ENCODE results near the gene TNFAIP8. TPM values are rescaled to one million over a fixed set of nuclear protein-coding genes. Genes with fewer than 3 reads are reported as not detected.
A peak's percentile ranks its signal among the peaks of the same experiment; 100 is the strongest.

Gene TNFAIP8
- total RNA-seq, 1 donor from 2014 or later = 15.3 TPM

GRCh38 chr5:119329666-119330065, 26.2 kb upstream of the TNFAIP8 start:
- ATAC-seq = no peak

GRCh38 chr5:119330367-119331183, 25.2 kb upstream of the TNFAIP8 start:
- ATAC-seq = peak; percentile 62

GRCh38 chr5:119331566-119332095, 24.2 kb upstream of the TNFAIP8 start:
- ATAC-seq = no peak

GRCh38 chr5:119332208-119332607, 23.6 kb upstream of the TNFAIP8 start:
- no peak for ATAC-seq

- peak; percentile 67 for ATAC-seq
Measured at GRCh38 chr5:119332978-119333401, 22.8 kb upstream of the TNFAIP8 start.

- peak; percentile 67 for ATAC-seq
Measured at GRCh38 chr5:119333421-119333851, 22.4 kb upstream of the TNFAIP8 start.

- ATAC-seq = no peak
Measured at GRCh38 chr5:119335261-119335677, 20.6 kb upstream of the TNFAIP8 start.

GRCh38 chr5:119336262-119336661, 19.6 kb upstream of the TNFAIP8 start:
- ATAC-seq = no peak

GRCh38 chr5:119336845-119337580, 18.8 kb upstream of the TNFAIP8 start:
- no peak for ATAC-seq

- ATAC-seq = no peak
Measured at GRCh38 chr5:119338326-119338946, 17.4 kb upstream of the TNFAIP8 start.

GRCh38 chr5:119339344-119339743, 16.5 kb upstream of the TNFAIP8 start:
- no peak for ATAC-seq

- ATAC-seq = no peak
Measured at GRCh38 chr5:119339965-119340364, 15.9 kb upstream of the TNFAIP8 start.

GRCh38 chr5:119340597-119341218, 15.1 kb upstream of the TNFAIP8 start:
- ATAC-seq = peak; percentile 45

- ATAC-seq = no peak
Measured at GRCh38 chr5:119341452-119342349, 14.1 kb upstream of the TNFAIP8 start.

GRCh38 chr5:119342406-119342805, 13.4 kb upstream of the TNFAIP8 start:
- no peak for ATAC-seq

GRCh38 chr5:119343052-119343451, 12.8 kb upstream of the TNFAIP8 start:
- no peak for ATAC-seq

- no peak for ATAC-seq
Measured at GRCh38 chr5:119343766-119344165, 12.1 kb upstream of the TNFAIP8 start.

GRCh38 chr5:119344231-119344630, 11.6 kb upstream of the TNFAIP8 start:
- ATAC-seq = peak; percentile 17

- no peak for ATAC-seq
Measured at GRCh38 chr5:119345861-119346260, 10.0 kb upstream of the TNFAIP8 start.

GRCh38 chr5:119346394-119346793, 9.4 kb upstream of the TNFAIP8 start:
- no peak for ATAC-seq

- no peak for ATAC-seq
Measured at GRCh38 chr5:119347574-119347973, 8.2 kb upstream of the TNFAIP8 start.
